Measurements from ENCODE around the gene ZNF771.

ZNF771 gene

GRCh38 chr16:30368122-30368791, 39.1 kb upstream of the ZNF771 start:
- Histone ChIP-seq H3K27ac (ENCODE audit: low read depth, low read length) (peak overlapping the region; percentile 71), H3K9ac (ENCODE audit: low read length in 5 of 5) (peak overlapping the region; percentile 79 to 95 (median 88)), H3K27me3 (ENCODE audit: control insufficient read depth in 5 of 5, insufficient read depth in 4 of 5, low read length in 5 of 5) (no peaks in the 10 kb centered on the region), H3K4me3 (ENCODE audit: low read depth in 1 of 5, low read length in 5 of 5) (peak overlapping the region; percentile 67 to 80 (median 78)), H3K4me1 (ENCODE audit: control insufficient read depth in 5 of 5, insufficient read depth in 5 of 5, low read length in 5 of 5) (peaks cover 14 to 42% (median 39%) of the 10 kb centered on the region in 5 donors), H3K36me3 (ENCODE audit: control insufficient read depth in 5 of 5, insufficient read depth in 5 of 5, low read length in 5 of 5) (peaks cover 0 to 27% (median 19%) of the 10 kb centered on the region in 5 donors), H3K9me3 (ENCODE audit: control insufficient read depth in 5 of 5, low read length in 5 of 5) (no peaks in the 10 kb centered on the region)

- Histone ChIP-seq H3K9ac (ENCODE audit: low read length in 5 of 5) (peak overlapping the region; percentile 79 to 95 (median 88)), H3K36me3 (ENCODE audit: control insufficient read depth in 5 of 5, insufficient read depth in 5 of 5, low read length in 5 of 5) (peaks cover 0 to 24% (median 16%) of the 10 kb centered on the region in 5 donors), H3K4me3 (ENCODE audit: low read depth in 1 of 5, low read length in 5 of 5) (peak overlapping the region; percentile 67 to 80 (median 78)), H3K27me3 (ENCODE audit: control insufficient read depth in 5 of 5, insufficient read depth in 4 of 5, low read length in 5 of 5) (no peaks in the 10 kb centered on the region), H3K27ac (ENCODE audit: low read depth, low read length) (peak overlapping the region; percentile 71), H3K9me3 (ENCODE audit: control insufficient read depth in 5 of 5, low read length in 5 of 5) (no peaks in the 10 kb centered on the region), H3K4me1 (ENCODE audit: control insufficient read depth in 5 of 5, insufficient read depth in 5 of 5, low read length in 5 of 5) (peaks cover 14 to 42% (median 39%) of the 10 kb centered on the region in 5 donors)
Measured at GRCh38 chr16:30368792-30369090, 38.7 kb upstream of the ZNF771 start.

GRCh38 chr16:30369091-30369937, 38.1 kb upstream of the ZNF771 start:
- H3K9ac ChIP-seq (ENCODE audit: low read length in 5 of 5): peak overlapping the region; percentile 79 to 95 (median 88)
- H3K27ac ChIP-seq (ENCODE audit: low read depth, low read length): peak overlapping the region; percentile 71
- H3K4me1 ChIP-seq (ENCODE audit: control insufficient read depth in 5 of 5, insufficient read depth in 5 of 5, low read length in 5 of 5): peaks cover 14 to 42% (median 39%) of the 10 kb centered on the region in 5 donors
- no peaks in the 10 kb centered on the region for H3K9me3 ChIP-seq (ENCODE audit: control insufficient read depth in 5 of 5, low read length in 5 of 5)
- H3K36me3 ChIP-seq (ENCODE audit: control insufficient read depth in 5 of 5, insufficient read depth in 5 of 5, low read length in 5 of 5): peaks cover 0 to 19% (median 15%) of the 10 kb centered on the region in 5 donors
- peak overlapping the region; percentile 67 to 80 (median 78) for H3K4me3 ChIP-seq (ENCODE audit: low read depth in 1 of 5, low read length in 5 of 5)
- no peaks in the 10 kb centered on the region for H3K27me3 ChIP-seq (ENCODE audit: control insufficient read depth in 5 of 5, insufficient read depth in 4 of 5, low read length in 5 of 5)

GRCh38 chr16:30369938-30370455, 37.4 kb upstream of the ZNF771 start:
- peak overlapping the region; percentile 71 for H3K27ac ChIP-seq (ENCODE audit: low read depth, low read length)
- H3K9me3 ChIP-seq (ENCODE audit: control insufficient read depth in 5 of 5, low read length in 5 of 5): no peaks in the 10 kb centered on the region
- H3K27me3 ChIP-seq (ENCODE audit: control insufficient read depth in 5 of 5, insufficient read depth in 4 of 5, low read length in 5 of 5): no peaks in the 10 kb centered on the region
- H3K9ac ChIP-seq (ENCODE audit: low read length in 5 of 5): peak overlapping the region in 3 of 5 donors; percentile 88 to 95 (median 89)
- peaks cover 14 to 42% (median 39%) of the 10 kb centered on the region in 5 donors for H3K4me1 ChIP-seq (ENCODE audit: control insufficient read depth in 5 of 5, insufficient read depth in 5 of 5, low read length in 5 of 5)
- H3K36me3 ChIP-seq (ENCODE audit: control insufficient read depth in 5 of 5, insufficient read depth in 5 of 5, low read length in 5 of 5): peaks cover 0 to 12% (median 9%) of the 10 kb centered on the region in 5 donors
- H3K4me3 ChIP-seq (ENCODE audit: low read depth in 1 of 5, low read length in 5 of 5): peak overlapping the region in 4 of 5 donors; percentile 67 to 80 (median 76)

- H3K9me3 ChIP-seq (ENCODE audit: control insufficient read depth in 5 of 5, low read length in 5 of 5): no peaks in the 10 kb centered on the region
- H3K36me3 ChIP-seq (ENCODE audit: control insufficient read depth in 5 of 5, insufficient read depth in 5 of 5, low read length in 5 of 5): peaks cover 0 to 6% (median 2%) of the 10 kb centered on the region in 5 donors
- H3K4me1 ChIP-seq (ENCODE audit: control insufficient read depth in 5 of 5, insufficient read depth in 5 of 5, low read length in 5 of 5): peaks cover 14 to 40% (median 39%) of the 10 kb centered on the region in 5 donors
- peak within 1 kb of the TSS; percentile 71 for H3K27ac ChIP-seq (ENCODE audit: low read depth, low read length)
- H3K27me3 ChIP-seq (ENCODE audit: control insufficient read depth in 5 of 5, insufficient read depth in 4 of 5, low read length in 5 of 5): no peaks in the 10 kb centered on the region
- H3K9ac ChIP-seq (ENCODE audit: low read length in 5 of 5): peak within 1 kb of the TSS; percentile 79 to 95 (median 88)
- H3K4me3 ChIP-seq (ENCODE audit: low read depth in 1 of 5, low read length in 5 of 5): peak within 1 kb of the TSS; percentile 73 to 80 (median 79)
Measured at GRCh38 chr16:30370456-30371247, 36.8 kb upstream of the ZNF771 start, which contains the start of gene TBC1D10B. TBC1D10B (minus strand) TSS chr16:30370494; CDS start chr16:30370183, 311 bp downstream.

- peaks cover 0 to 3% (median 0%) of the 10 kb centered on the region in 5 donors for H3K36me3 ChIP-seq (ENCODE audit: control insufficient read depth in 5 of 5, insufficient read depth in 5 of 5, low read length in 5 of 5)
- peaks cover 14 to 40% (median 39%) of the 10 kb centered on the region in 5 donors for H3K4me1 ChIP-seq (ENCODE audit: control insufficient read depth in 5 of 5, insufficient read depth in 5 of 5, low read length in 5 of 5)
- no peaks in the 10 kb centered on the region for H3K9me3 ChIP-seq (ENCODE audit: control insufficient read depth in 5 of 5, low read length in 5 of 5)
- H3K27ac ChIP-seq (ENCODE audit: low read depth, low read length): peak overlapping the region; percentile 62
- peak overlapping the region in 3 of 5 donors; percentile 54 to 66 (median 60) for H3K9ac ChIP-seq (ENCODE audit: low read length in 5 of 5)
- H3K27me3 ChIP-seq (ENCODE audit: control insufficient read depth in 5 of 5, insufficient read depth in 4 of 5, low read length in 5 of 5): no peaks in the 10 kb centered on the region
- H3K4me3 ChIP-seq (ENCODE audit: low read depth in 1 of 5, low read length in 5 of 5): peak overlapping the region; percentile 64 to 79 (median 71)
Measured at GRCh38 chr16:30371248-30371816, 36.1 kb upstream of the ZNF771 start.

GRCh38 chr16:30372038-30372712, 35.2 kb upstream of the ZNF771 start:
- Histone ChIP-seq H3K27me3 (ENCODE audit: control insufficient read depth in 5 of 5, insufficient read depth in 4 of 5, low read length in 5 of 5) (no peaks in the 10 kb centered on the region), H3K4me1 (ENCODE audit: control insufficient read depth in 5 of 5, insufficient read depth in 5 of 5, low read length in 5 of 5) (peaks cover 14 to 35% (median 33%) of the 10 kb centered on the region in 5 donors), H3K9ac (ENCODE audit: low read length in 5 of 5) (no peak overlapping the region), H3K36me3 (ENCODE audit: control insufficient read depth in 5 of 5, insufficient read depth in 5 of 5, low read length in 5 of 5) (no peaks in the 10 kb centered on the region), H3K9me3 (ENCODE audit: control insufficient read depth in 5 of 5, low read length in 5 of 5) (no peaks in the 10 kb centered on the region), H3K27ac (ENCODE audit: low read depth, low read length) (no peak overlapping the region), H3K4me3 (ENCODE audit: low read depth in 1 of 5, low read length in 5 of 5) (no peak overlapping the region)

- no peaks in the 10 kb centered on the region for H3K9me3 ChIP-seq (ENCODE audit: control insufficient read depth in 5 of 5, low read length in 5 of 5)
- peaks cover 10 to 35% (median 33%) of the 10 kb centered on the region in 5 donors for H3K4me1 ChIP-seq (ENCODE audit: control insufficient read depth in 5 of 5, insufficient read depth in 5 of 5, low read length in 5 of 5)
- no peak overlapping the region for H3K4me3 ChIP-seq (ENCODE audit: low read depth in 1 of 5, low read length in 5 of 5)
Measured at GRCh38 chr16:30372725-30373124, 34.7 kb upstream of the ZNF771 start.

GRCh38 chr16:30374538-30374937, 32.9 kb upstream of the ZNF771 start, which contains the start of gene MYL11:
MYL11 (plus strand) TSS chr16:30374802; CDS start chr16:30374858, 56 bp downstream.
- Histone ChIP-seq H3K36me3 (ENCODE audit: control insufficient read depth in 5 of 5, insufficient read depth in 5 of 5, low read length in 5 of 5) (no peaks in the 10 kb centered on the region), H3K27ac (ENCODE audit: low read depth, low read length) (no peak within 1 kb of the TSS)

More at GRCh38 chr16:30372725-30373124, 34.7 kb upstream of the ZNF771 start:
- H3K27me3 ChIP-seq (ENCODE audit: control insufficient read depth in 5 of 5, insufficient read depth in 4 of 5, low read length in 5 of 5): no peaks in the 10 kb centered on the region
- H3K36me3 ChIP-seq (ENCODE audit: control insufficient read depth in 5 of 5, insufficient read depth in 5 of 5, low read length in 5 of 5): no peaks in the 10 kb centered on the region
- H3K27ac ChIP-seq (ENCODE audit: low read depth, low read length): no peak overlapping the region
- no peak overlapping the region for H3K9ac ChIP-seq (ENCODE audit: low read length in 5 of 5)

More at GRCh38 chr16:30374538-30374937, 32.9 kb upstream of the ZNF771 start, which contains the start of gene MYL11:
- Histone ChIP-seq H3K27me3 (ENCODE audit: control insufficient read depth in 5 of 5, insufficient read depth in 4 of 5, low read length in 5 of 5) (no peaks in the 10 kb centered on the region), H3K4me3 (ENCODE audit: low read depth in 1 of 5, low read length in 5 of 5) (no peak within 1 kb of the TSS), H3K4me1 (ENCODE audit: control insufficient read depth in 5 of 5, insufficient read depth in 5 of 5, low read length in 5 of 5) (peaks cover 0 to 31% (median 25%) of the 10 kb centered on the region in 5 donors), H3K9me3 (ENCODE audit: control insufficient read depth in 5 of 5, low read length in 5 of 5) (no peaks in the 10 kb centered on the region), H3K9ac (ENCODE audit: low read length in 5 of 5) (no peak within 1 kb of the TSS)
